ENCODE data around the gene GKN2. TPM values are rescaled to one million over a fixed set of nuclear protein-coding genes. Genes with fewer than 3 reads are reported as not detected.

The GKN2 gene
- total and polyA plus RNA-seq, 2 of the 13 experiments (the other 11 are each of a cell fraction or from before 2014, with no cell fraction given) = not detected

GRCh38 chr2:68939962-68940361 lies 12.7 kb downstream of the GKN2 start:
- ChIA-PET POLR2A (no interaction called here), CTCF (ENCODE audit: low intra/inter-chr PET ratio, low total read pairs) (no interaction called here)
- DNase-seq (ENCODE audit: low spot score) (no peak), FAIRE-seq (no peak), ATAC-seq (no peak)
- H3K9me3 ChIP-seq (ENCODE audit: low read length) = 0 out of 2 replicates have a peak, but pooled peaks cover 4% of the 10 kb centered on the region
- no peak overlapping the region for H2AFZ ChIP-seq (ENCODE audit: low read length)
- in situ Hi-C loops (cut with HindIII; ENCODE audit: extremely low pct_ligation_motif_present, low pct_unique_long_range_greater_than_20kb) = loop anchor here (10.0 kb wide), 1 partner anchor 365 kb away; no protein-coding TSS in a partner anchor
- no peak overlapping the region for H3K4me2 ChIP-seq (ENCODE audit: low read depth, low read length)
- intact Hi-C loops (cut with micrococcal nuclease; ENCODE audit: unreplicated experiment) = no loop called here
- no peak overlapping the region for H3K4me3 ChIP-seq (replicated peaks in 1 of 3; ENCODE audit: insufficient read depth in 1 of 3, low read depth in 2 of 3, low read length in 3 of 3)
- no TSS peak for BruUV-seq (replicated peaks)
- no peaks in the 10 kb centered on the region for H3K36me3 ChIP-seq (replicated peaks in 1 of 2; ENCODE audit: control insufficient read depth in 1 of 2, insufficient read depth in 2 of 2, low read length in 2 of 2)
- no peak overlapping the region for H3K27ac ChIP-seq (ENCODE audit: extremely low read length, insufficient read depth, low read length)
- no peaks in the 10 kb centered on the region for H4K20me1 ChIP-seq (ENCODE audit: insufficient read depth, low read length)
- TF ChIP-seq CHCHD3 (CRISPR knock-in tag; IDR thresholded peaks at IDR 0.05) (no peak), SNAPC5 (CRISPR knock-in tag; IDR thresholded peaks at IDR 0.05; ENCODE audit: borderline replicate concordance) (no peak), E2F1 (CRISPR knock-in tag; IDR thresholded peaks at IDR 0.05) (no peak), ZFAT (CRISPR knock-in tag; conservative IDR thresholded peaks at IDR 0.05) (no peak), ZNF335 (CRISPR knock-in tag; IDR thresholded peaks at IDR 0.05) (no peak), SIX1 (CRISPR knock-in tag; IDR thresholded peaks at IDR 0.05; ENCODE audit: borderline replicate concordance) (no peak), ETS1 (CRISPR knock-in tag; IDR thresholded peaks at IDR 0.05) (no peak), ZNF704 (CRISPR knock-in tag; IDR thresholded peaks at IDR 0.05; ENCODE audit: borderline replicate concordance) (no peak), ZNF543 (CRISPR knock-in tag; IDR thresholded peaks at IDR 0.05) (no peak), ZNF326 (CRISPR knock-in tag; IDR thresholded peaks at IDR 0.05; ENCODE audit: borderline replicate concordance) (no peak), NPAS2 (CRISPR knock-in tag; IDR thresholded peaks at IDR 0.05; ENCODE audit: borderline replicate concordance) (no peak)
- 28% methylated on average over 1 of the region's 1 CpG for WGBS (ENCODE audit: low lambda C conversion rate)
- H3K9ac ChIP-seq (ENCODE audit: insufficient read depth, low read depth, low read length) = no peak overlapping the region
- H3K4me1 ChIP-seq (ENCODE audit: insufficient read depth, low read length) = peaks cover 18% of the 10 kb centered on the region
- no peaks in the 10 kb centered on the region for H3K79me2 ChIP-seq (ENCODE audit: insufficient read depth, low read length)
- H3K27me3 ChIP-seq (ENCODE audit: control insufficient read depth in 1 of 2, insufficient read depth in 2 of 2, low read length in 2 of 2) = peaks cover 0 to 24% of the 10 kb centered on the region in 2 experiments; a peak in 2 of 5 replicates
